Measurements from ENCODE around the gene MPP4. TPM values are rescaled to one million over a fixed set of nuclear protein-coding genes. Genes with fewer than 3 reads are reported as not detected.
A peak's percentile ranks its signal among the peaks of the same experiment; 100 is the strongest.

Gene MPP4
- total and polyA plus RNA-seq, 2 donors (not counting 1 experiment from before 2014, with no cell fraction given), result 0.50 to 4.4 TPM

DNA sequence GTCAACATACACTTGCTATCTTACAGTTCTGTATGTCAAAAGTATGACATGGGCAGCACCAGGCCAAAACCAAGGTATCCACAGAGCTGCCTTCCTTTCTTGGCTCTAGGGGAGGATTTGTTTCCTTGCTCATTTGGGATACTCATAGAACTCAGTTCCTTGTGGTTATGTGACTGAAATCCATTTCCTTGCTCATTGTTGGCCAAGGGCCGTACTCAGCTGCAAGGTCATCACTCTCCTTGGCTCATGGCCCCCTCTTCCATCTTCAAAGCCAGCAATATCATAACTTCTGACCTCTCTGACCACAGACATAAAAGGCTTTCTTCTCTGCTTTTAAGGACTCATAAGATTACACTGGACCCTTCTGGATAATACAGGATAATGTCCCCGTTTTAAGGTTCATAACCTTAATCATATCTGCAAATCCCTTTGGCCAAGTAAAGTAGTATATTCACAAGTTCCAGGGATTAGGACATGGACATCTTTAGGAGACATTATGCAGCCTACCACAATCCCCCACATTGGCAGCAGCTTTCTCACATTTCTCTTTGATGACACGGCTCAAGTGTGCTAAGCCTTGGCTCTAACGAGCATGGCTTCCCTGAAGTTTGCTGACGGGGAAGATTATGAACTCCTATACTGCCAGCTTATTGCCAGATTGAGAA is 76.0 kb downstream of the MPP4 start:
- Histone ChIP-seq H3K4me1 (ENCODE audit: control insufficient read depth, extremely low read depth, insufficient read depth, low read length) (peaks cover 6% of the 10 kb centered on the region), H3K4me3 (replicated peaks in 1 of 4; ENCODE audit: control extremely low read depth in 1 of 4, insufficient read depth in 1 of 4, low read depth in 3 of 4, low read length in 4 of 4) (no peak overlapping the region), H3K79me2 (ENCODE audit: control insufficient read depth, insufficient read depth, low read length) (no peaks in the 10 kb centered on the region), H4K20me1 (ENCODE audit: control insufficient read depth, extremely low read depth, insufficient read depth, low read length) (no peaks in the 10 kb centered on the region), H2AFZ (ENCODE audit: low read length) (no peak overlapping the region), H3K27me3 (ENCODE audit: control insufficient read depth, insufficient read depth, low read length) (no peaks in the 10 kb centered on the region), H3K27ac (ENCODE audit: insufficient read depth, low read length) (no peak overlapping the region), H3K36me3 (ENCODE audit: control insufficient read depth, insufficient read depth, low read length) (peaks cover 2% of the 10 kb centered on the region), H3K9me3 (ENCODE audit: control insufficient read depth, insufficient read depth, low read depth, low read length) (no peaks in the 10 kb centered on the region), H3K9ac (ENCODE audit: insufficient read depth, low read length) (no peak overlapping the region), H3K4me2 (ENCODE audit: extremely low read depth, insufficient read depth, low read length) (no peak overlapping the region)
- DNase-seq (ENCODE audit: low read depth in 2 of 2), result peak in 1 of 2 donors; percentile 55
- TF ChIP-seq EZH2 (IDR thresholded peaks at IDR 0.05; ENCODE audit: low read length, missing control alignments), result no peak

DNA sequence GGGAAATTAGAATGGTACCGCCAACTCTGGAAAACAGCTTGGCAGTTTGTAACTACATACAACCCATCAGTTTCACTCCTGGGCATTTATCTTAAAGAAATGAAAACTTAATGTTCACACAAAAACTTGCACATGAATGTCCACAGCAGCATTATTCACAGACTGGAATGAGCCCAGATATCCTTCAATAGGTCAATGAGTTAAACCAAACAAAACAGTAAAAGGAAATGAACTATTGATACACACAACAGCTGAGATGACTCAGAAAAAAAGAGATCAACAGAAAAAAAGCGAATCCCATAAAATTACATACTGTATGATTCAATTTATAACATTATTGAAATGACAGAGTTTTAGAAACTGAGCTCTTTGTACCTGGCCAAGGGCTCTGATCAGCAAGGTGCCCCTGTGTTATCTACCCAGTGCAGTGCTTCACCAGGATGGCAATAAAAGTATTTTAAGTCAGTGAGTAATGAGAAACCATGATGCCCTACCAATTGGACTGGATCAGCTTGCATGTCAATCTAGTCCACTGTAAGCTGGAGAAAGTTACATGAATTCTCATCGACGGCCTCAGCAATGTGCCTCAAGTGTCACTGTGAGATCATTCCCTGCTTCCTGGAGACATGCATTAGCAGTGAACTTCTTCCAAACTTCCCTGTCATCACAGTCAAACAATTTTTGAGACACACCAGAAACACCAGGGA is 77.0 kb downstream of the MPP4 start:
- H3K9ac ChIP-seq (ENCODE audit: insufficient read depth, low read length), result no peak overlapping the region
- H3K4me2 ChIP-seq (ENCODE audit: extremely low read depth, insufficient read depth, low read length), result peak overlapping the region; percentile 18
- no peak overlapping the region for H2AFZ ChIP-seq (ENCODE audit: low read length)
- H3K79me2 ChIP-seq (ENCODE audit: control insufficient read depth, insufficient read depth, low read length), result no peaks in the 10 kb centered on the region
- no peak for DNase-seq (ENCODE audit: low read depth in 2 of 2)
- H3K27ac ChIP-seq (ENCODE audit: insufficient read depth, low read length), result no peak overlapping the region
- H3K4me1 ChIP-seq (ENCODE audit: control insufficient read depth, extremely low read depth, insufficient read depth, low read length), result peaks cover 6% of the 10 kb centered on the region
- peaks cover under 1% of the 10 kb centered on the region for H3K36me3 ChIP-seq (ENCODE audit: control insufficient read depth, insufficient read depth, low read length)
- TF ChIP-seq, protein P1, sequence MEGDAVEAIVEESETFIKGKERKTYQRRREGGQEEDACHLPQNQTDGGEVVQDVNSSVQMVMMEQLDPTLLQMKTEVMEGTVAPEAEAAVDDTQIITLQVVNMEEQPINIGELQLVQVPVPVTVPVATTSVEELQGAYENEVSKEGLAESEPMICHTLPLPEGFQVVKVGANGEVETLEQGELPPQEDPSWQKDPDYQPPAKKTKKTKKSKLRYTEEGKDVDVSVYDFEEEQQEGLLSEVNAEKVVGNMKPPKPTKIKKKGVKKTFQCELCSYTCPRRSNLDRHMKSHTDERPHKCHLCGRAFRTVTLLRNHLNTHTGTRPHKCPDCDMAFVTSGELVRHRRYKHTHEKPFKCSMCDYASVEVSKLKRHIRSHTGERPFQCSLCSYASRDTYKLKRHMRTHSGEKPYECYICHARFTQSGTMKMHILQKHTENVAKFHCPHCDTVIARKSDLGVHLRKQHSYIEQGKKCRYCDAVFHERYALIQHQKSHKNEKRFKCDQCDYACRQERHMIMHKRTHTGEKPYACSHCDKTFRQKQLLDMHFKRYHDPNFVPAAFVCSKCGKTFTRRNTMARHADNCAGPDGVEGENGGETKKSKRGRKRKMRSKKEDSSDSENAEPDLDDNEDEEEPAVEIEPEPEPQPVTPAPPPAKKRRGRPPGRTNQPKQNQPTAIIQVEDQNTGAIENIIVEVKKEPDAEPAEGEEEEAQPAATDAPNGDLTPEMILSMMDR (conservative IDR thresholded peaks at IDR 0.05 in 1 of 2, IDR thresholded peaks at IDR 0.05 in 1 of 2; ENCODE audit: low read depth in 1 of 2, low read length in 2 of 2), result no peak
- no peaks in the 10 kb centered on the region for H4K20me1 ChIP-seq (ENCODE audit: control insufficient read depth, extremely low read depth, insufficient read depth, low read length)
- H3K4me3 ChIP-seq (replicated peaks in 1 of 4; ENCODE audit: control extremely low read depth in 1 of 4, insufficient read depth in 1 of 4, low read depth in 3 of 4, low read length in 4 of 4), result no peak overlapping the region
- H3K27me3 ChIP-seq (ENCODE audit: control insufficient read depth, insufficient read depth, low read length), result no peaks in the 10 kb centered on the region
- H3K9me3 ChIP-seq (ENCODE audit: control insufficient read depth, insufficient read depth, low read depth, low read length), result no peaks in the 10 kb centered on the region

DNA sequence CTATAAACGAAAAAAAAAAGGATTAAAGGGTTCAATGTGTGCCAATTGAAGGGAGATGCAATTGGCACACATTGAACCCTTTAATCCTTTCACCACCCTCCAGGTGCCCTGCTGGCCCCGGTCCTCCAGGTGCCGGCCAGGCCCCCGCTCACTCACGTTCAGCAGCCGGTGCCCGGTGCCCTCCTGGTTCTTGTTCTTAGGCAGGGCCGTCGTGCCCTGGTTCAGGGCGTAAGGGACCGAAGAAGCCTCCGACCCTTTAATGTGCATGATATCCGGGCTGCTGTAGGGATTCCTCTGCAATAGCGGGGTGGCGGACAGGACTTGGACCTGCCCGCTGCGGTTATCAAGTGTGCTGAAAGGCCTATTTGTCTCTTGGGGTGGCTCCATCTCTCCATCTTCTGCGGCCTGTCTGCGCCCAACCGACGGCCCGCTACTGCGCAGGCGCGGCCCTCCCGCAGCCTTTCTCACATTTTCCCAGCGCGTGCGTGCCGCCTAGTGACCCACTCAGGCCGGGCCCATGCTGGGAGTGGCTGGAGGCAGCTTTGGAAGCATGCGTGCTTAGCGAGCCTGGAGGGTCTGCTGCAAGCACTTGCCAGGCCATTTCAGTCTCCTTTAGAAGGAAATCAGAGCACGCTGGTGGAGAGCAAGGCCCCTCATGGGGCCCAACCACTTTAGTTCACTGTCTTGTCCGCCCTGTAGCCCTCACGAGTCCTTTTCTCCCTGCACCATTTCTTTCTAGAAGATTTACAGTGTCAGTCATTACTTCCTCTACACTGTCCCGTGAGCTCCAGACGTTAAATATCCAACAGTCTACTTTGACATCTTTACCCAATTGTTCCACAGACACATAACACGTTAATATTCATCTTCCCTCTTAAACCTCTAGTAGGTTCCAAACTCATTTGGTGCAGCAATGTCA is 79.4 kb downstream of the MPP4 start:
- peak overlapping the region; percentile 4 for H3K4me2 ChIP-seq (ENCODE audit: extremely low read depth, insufficient read depth, low read length)
- H3K36me3 ChIP-seq (ENCODE audit: control insufficient read depth, insufficient read depth, low read length), result no peaks in the 10 kb centered on the region
- H4K20me1 ChIP-seq (ENCODE audit: control insufficient read depth, extremely low read depth, insufficient read depth, low read length), result no peaks in the 10 kb centered on the region
- peaks cover 6% of the 10 kb centered on the region for H3K4me1 ChIP-seq (ENCODE audit: control insufficient read depth, extremely low read depth, insufficient read depth, low read length)
- H3K9ac ChIP-seq (ENCODE audit: insufficient read depth, low read length), result no peak overlapping the region
- H3K9me3 ChIP-seq (ENCODE audit: control insufficient read depth, insufficient read depth, low read depth, low read length), result no peaks in the 10 kb centered on the region
- TF ChIP-seq, protein P1 (conservative IDR thresholded peaks at IDR 0.05 in 1 of 2, IDR thresholded peaks at IDR 0.05 in 1 of 2; ENCODE audit: low read depth in 1 of 2, low read length in 2 of 2), result peak; percentile 40 to 54
- TF ChIP-seq EZH2 (IDR thresholded peaks at IDR 0.05; ENCODE audit: low read length, missing control alignments), result no peak
- H2AFZ ChIP-seq (ENCODE audit: low read length), result peak overlapping the region; percentile 83
- H3K4me3 ChIP-seq (replicated peaks in 1 of 4; ENCODE audit: control extremely low read depth in 1 of 4, insufficient read depth in 1 of 4, low read depth in 3 of 4, low read length in 4 of 4), result peak overlapping the region in 2 of 4 experiments; percentile 28 to 45
- no peaks in the 10 kb centered on the region for H3K27me3 ChIP-seq (ENCODE audit: control insufficient read depth, insufficient read depth, low read length)
- H3K27ac ChIP-seq (ENCODE audit: insufficient read depth, low read length), result no peak overlapping the region
- H3K79me2 ChIP-seq (ENCODE audit: control insufficient read depth, insufficient read depth, low read length), result no peaks in the 10 kb centered on the region
- DNase-seq (ENCODE audit: low read depth in 2 of 2), result peak; percentile 56 to 78

All from fibroblast of lung (primary cell).